CD4-positive, alpha-beta T cell treated with Interleukin-15 for 1 hour (primary cell): ENCODE results near the gene WRAP73.
A peak's percentile ranks its signal among the peaks of the same experiment; 100 is the strongest.

ENCODE experiments used
- DNase-seq: peaks from one replicate; pipeline ENCODE4 v3.0.0-alpha.2; 2020

WRAP73 gene

GRCh38 chr1:3649342-3650247 lies at the start of gene WRAP73:
Gene WRAP73 (minus strand): TSS chr1:3650103. CDS start chr1:3649999, 104 bp downstream.
- peak; percentile 91 for DNase-seq

- DNase-seq, result no peak
Observed at GRCh38 chr1:3699596-3699995, 49.7 kb upstream of the WRAP73 start.

- no peak for DNase-seq
Observed at GRCh38 chr1:3698660-3699408, 48.9 kb upstream of the WRAP73 start.

GRCh38 chr1:3697810-3698209 lies 47.9 kb upstream of the WRAP73 start:
- DNase-seq, result no peak

GRCh38 chr1:3697104-3697503 lies 47.2 kb upstream of the WRAP73 start:
- DNase-seq, result no peak

- no peak for DNase-seq
Observed at GRCh38 chr1:3696689-3697088, 46.8 kb upstream of the WRAP73 start.

GRCh38 chr1:3695326-3696217 lies 45.7 kb upstream of the WRAP73 start:
- no peak for DNase-seq

GRCh38 chr1:3693321-3693720 lies 43.4 kb upstream of the WRAP73 start:
- DNase-seq, result no peak

GRCh38 chr1:3692598-3692997 lies 42.7 kb upstream of the WRAP73 start:
- DNase-seq, result no peak

- no peak for DNase-seq
Observed at GRCh38 chr1:3691421-3692204, 41.7 kb upstream of the WRAP73 start.

- DNase-seq, result no peak
Observed at GRCh38 chr1:3690282-3691065, 40.6 kb upstream of the WRAP73 start.

- no peak for DNase-seq
Observed at GRCh38 chr1:3689138-3689750, 39.3 kb upstream of the WRAP73 start.

GRCh38 chr1:3688356-3689137 lies 38.6 kb upstream of the WRAP73 start:
- DNase-seq, result no peak

- DNase-seq, result no peak
Observed at GRCh38 chr1:3687504-3687903, 37.6 kb upstream of the WRAP73 start.

GRCh38 chr1:3685906-3686305 lies 36.0 kb upstream of the WRAP73 start:
- no peak for DNase-seq

- DNase-seq, result no peak
Observed at GRCh38 chr1:3685222-3685621, 35.3 kb upstream of the WRAP73 start.

- DNase-seq, result no peak
Observed at GRCh38 chr1:3683992-3684391, 34.1 kb upstream of the WRAP73 start.

GRCh38 chr1:3683197-3683596 lies 33.3 kb upstream of the WRAP73 start:
- DNase-seq, result no peak

GRCh38 chr1:3681898-3682806 lies 32.2 kb upstream of the WRAP73 start:
- DNase-seq, result no peak
